Glomerular visceral epithelial cell (primary cell): Measurements from ENCODE around the gene CNOT3.
"Not testable (repeated sequence)": the region's sequence is repeated elsewhere in the genome, so short reads cannot be mapped to it uniquely, and the experiment has no call there.

Experiments
- DNase-seq: peaks from one replicate; pipeline ENCODE4 v3.0.0-alpha.2; 2016; ENCODE audit errors: extremely low spot score

CNOT3 gene

GRCh38 chr19:54191011-54191810, 53.6 kb downstream of the CNOT3 start, which contains the start of gene TSEN34:
Gene TSEN34 (plus strand): TSS chr19:54191308. CDS start chr19:54191365, 57 bp downstream.
- peak; percentile 92 for DNase-seq

GRCh38 chr19:54191811-54192453, 54.4 kb downstream of the CNOT3 start:
- no peak for DNase-seq

- no peak for DNase-seq
Measured at GRCh38 chr19:54193011-54193410, 55.4 kb downstream of the CNOT3 start.

- DNase-seq, result not testable (repeated sequence)
Measured at GRCh38 chr19:54194463-54194862, 56.9 kb downstream of the CNOT3 start.

- no peak for DNase-seq
Measured at GRCh38 chr19:54196536-54196935, 59.0 kb downstream of the CNOT3 start.

GRCh38 chr19:54197121-54197520, 59.6 kb downstream of the CNOT3 start:
- no peak for DNase-seq

GRCh38 chr19:54199401-54199800, 61.8 kb downstream of the CNOT3 start:
- DNase-seq, result no peak

- no peak for DNase-seq
Measured at GRCh38 chr19:54201172-54201701, 63.7 kb downstream of the CNOT3 start.

GRCh38 chr19:54201980-54202379, 64.4 kb downstream of the CNOT3 start:
- DNase-seq, result no peak

GRCh38 chr19:54203151-54203611, 65.6 kb downstream of the CNOT3 start:
- DNase-seq, result peak; percentile 90

GRCh38 chr19:54204767-54205468, 67.4 kb downstream of the CNOT3 start:
- no peak for DNase-seq
